Chondrocyte (in vitro differentiated cells): ENCODE data around the gene COPG2. TPM values are rescaled to one million over a fixed set of nuclear protein-coding genes. Genes with fewer than 3 reads are reported as not detected.
"Not testable (repeated sequence)": the region's sequence is repeated elsewhere in the genome, so short reads cannot be mapped to it uniquely, and the experiment has no call there.

Source experiments
- DNase-seq: peaks from one replicate; pipeline ENCODE4 v3.0.0; 2021; ENCODE audit warnings: mixed read lengths, low spot score
- H3K27ac Mint-ChIP-seq: one replicate; pipeline ENCODE4 v1.8.0; 2021; ENCODE audit warnings: mild to moderate bottlenecking, moderate library complexity, mixed read lengths; ENCODE audit not compliant: unreplicated experiment
- H3K27me3 Mint-ChIP-seq: 2 replicates; pipeline ENCODE4 v1.8.0; 2021; ENCODE audit warnings: low read depth, mixed read lengths
- H3K36me3 Mint-ChIP-seq: 2 replicates; pipeline ENCODE4 v1.8.0; 2021; ENCODE audit warnings: low read depth, mixed read lengths
- H3K4me1 Mint-ChIP-seq: 2 replicates; pipeline ENCODE4 v1.8.0; 2021; ENCODE audit warnings: low read depth, mild to moderate bottlenecking, mixed read lengths
- H3K4me3 Mint-ChIP-seq: one replicate; pipeline ENCODE4 v1.8.0; 2021; ENCODE audit warnings: mild to moderate bottlenecking, moderate library complexity, mixed read lengths; ENCODE audit not compliant: unreplicated experiment
- H3K9me3 Mint-ChIP-seq: 2 replicates; pipeline ENCODE4 v1.8.0; 2021; ENCODE audit warnings: low read depth, mixed read lengths
- total RNA-seq: library from RNA; stranded (reverse); gene quantifications from 3 replicates; pipeline ENCODE4 v1.2.1, GENCODE V29; 2021
- TF ChIP-seq, protein P1 (sequence below): fragments of 200-600 bp; sonication (generic); IDR thresholded peaks from 2 replicates; pipeline ENCODE4 v1.5.0; 2021; ENCODE audit warnings: antibody characterized with exemption, mild to moderate bottlenecking, moderate library complexity

COPG2 gene
- total RNA-seq, 1 donor from 2014 or later, result 24.1 TPM

- no peak for DNase-seq
- TF ChIP-seq, protein P1, sequence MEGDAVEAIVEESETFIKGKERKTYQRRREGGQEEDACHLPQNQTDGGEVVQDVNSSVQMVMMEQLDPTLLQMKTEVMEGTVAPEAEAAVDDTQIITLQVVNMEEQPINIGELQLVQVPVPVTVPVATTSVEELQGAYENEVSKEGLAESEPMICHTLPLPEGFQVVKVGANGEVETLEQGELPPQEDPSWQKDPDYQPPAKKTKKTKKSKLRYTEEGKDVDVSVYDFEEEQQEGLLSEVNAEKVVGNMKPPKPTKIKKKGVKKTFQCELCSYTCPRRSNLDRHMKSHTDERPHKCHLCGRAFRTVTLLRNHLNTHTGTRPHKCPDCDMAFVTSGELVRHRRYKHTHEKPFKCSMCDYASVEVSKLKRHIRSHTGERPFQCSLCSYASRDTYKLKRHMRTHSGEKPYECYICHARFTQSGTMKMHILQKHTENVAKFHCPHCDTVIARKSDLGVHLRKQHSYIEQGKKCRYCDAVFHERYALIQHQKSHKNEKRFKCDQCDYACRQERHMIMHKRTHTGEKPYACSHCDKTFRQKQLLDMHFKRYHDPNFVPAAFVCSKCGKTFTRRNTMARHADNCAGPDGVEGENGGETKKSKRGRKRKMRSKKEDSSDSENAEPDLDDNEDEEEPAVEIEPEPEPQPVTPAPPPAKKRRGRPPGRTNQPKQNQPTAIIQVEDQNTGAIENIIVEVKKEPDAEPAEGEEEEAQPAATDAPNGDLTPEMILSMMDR, result no peak
- H3K27ac Mint-ChIP-seq, result no peak overlapping the region
- no peaks in the 10 kb centered on the region for H3K4me1 Mint-ChIP-seq
- peaks cover 28% of the 10 kb centered on the region for H3K9me3 Mint-ChIP-seq
- H3K27me3 Mint-ChIP-seq, result no peaks in the 10 kb centered on the region
- peaks cover 12% of the 10 kb centered on the region for H3K36me3 Mint-ChIP-seq
- H3K4me3 Mint-ChIP-seq, result no peak overlapping the region
These were observed 45.7 kb downstream of the COPG2 start for GRCh38 chr7:130622866-130623265.

GRCh38 chr7:130615583-130615982 is 53.0 kb downstream of the COPG2 start:
- no peaks in the 10 kb centered on the region for H3K4me1 Mint-ChIP-seq
- H3K27me3 Mint-ChIP-seq, result no peaks in the 10 kb centered on the region
- H3K36me3 Mint-ChIP-seq, result peaks cover 32% of the 10 kb centered on the region
- no peak overlapping the region for H3K27ac Mint-ChIP-seq
- H3K9me3 Mint-ChIP-seq, result peaks cover 17% of the 10 kb centered on the region
- TF ChIP-seq, protein P1, result no peak
- H3K4me3 Mint-ChIP-seq, result no peak overlapping the region
- no peak for DNase-seq

GRCh38 chr7:130614449-130614848 is 54.1 kb downstream of the COPG2 start:
- H3K36me3 Mint-ChIP-seq, result peaks cover 38% of the 10 kb centered on the region

GRCh38 chr7:130611218-130611617 is 57.3 kb downstream of the COPG2 start:
- no peaks in the 10 kb centered on the region for H3K27me3 Mint-ChIP-seq
- no peak for DNase-seq
- peaks cover 50% of the 10 kb centered on the region for H3K36me3 Mint-ChIP-seq
- H3K4me3 Mint-ChIP-seq, result no peak overlapping the region
- no peak overlapping the region for H3K27ac Mint-ChIP-seq
- TF ChIP-seq, protein P1, result no peak
- no peaks in the 10 kb centered on the region for H3K4me1 Mint-ChIP-seq
- peaks cover 12% of the 10 kb centered on the region for H3K9me3 Mint-ChIP-seq

More at GRCh38 chr7:130614449-130614848, 54.1 kb downstream of the COPG2 start:
- Mint-ChIP-seq H3K4me1 (no peaks in the 10 kb centered on the region), H3K4me3 (no peak overlapping the region), H3K27ac (no peak overlapping the region), H3K27me3 (no peaks in the 10 kb centered on the region), H3K9me3 (peaks cover 14% of the 10 kb centered on the region)
- no peak for DNase-seq
- TF ChIP-seq, protein P1, result no peak

DNA sequence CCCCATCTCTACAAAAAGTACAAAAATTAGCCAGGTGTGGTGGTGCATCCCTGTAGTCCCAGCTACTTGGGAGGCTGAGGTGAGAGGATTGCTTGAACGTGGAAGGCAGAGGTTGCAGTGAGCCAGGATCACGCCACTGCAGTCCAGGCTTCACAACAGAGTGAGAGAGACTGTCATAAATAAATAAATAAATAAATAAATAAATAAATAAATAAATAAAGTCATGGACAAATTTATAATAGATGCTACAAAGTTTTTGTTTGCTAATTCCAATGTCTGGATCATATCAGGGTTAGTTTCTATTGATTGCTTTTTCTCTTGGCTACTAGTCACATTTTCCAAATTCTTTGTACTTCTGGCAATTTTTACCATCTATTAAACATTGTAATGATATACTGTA is 61.5 kb downstream of the COPG2 start:
- DNase-seq, H3K4me3 Mint-ChIP-seq, H3K4me1 Mint-ChIP-seq, H3K27ac Mint-ChIP-seq, H3K27me3 Mint-ChIP-seq: not testable (repeated sequence)
- peaks cover 48% of the 10 kb centered on the region for H3K36me3 Mint-ChIP-seq
- H3K9me3 Mint-ChIP-seq, result peaks cover 12% of the 10 kb centered on the region

DNA sequence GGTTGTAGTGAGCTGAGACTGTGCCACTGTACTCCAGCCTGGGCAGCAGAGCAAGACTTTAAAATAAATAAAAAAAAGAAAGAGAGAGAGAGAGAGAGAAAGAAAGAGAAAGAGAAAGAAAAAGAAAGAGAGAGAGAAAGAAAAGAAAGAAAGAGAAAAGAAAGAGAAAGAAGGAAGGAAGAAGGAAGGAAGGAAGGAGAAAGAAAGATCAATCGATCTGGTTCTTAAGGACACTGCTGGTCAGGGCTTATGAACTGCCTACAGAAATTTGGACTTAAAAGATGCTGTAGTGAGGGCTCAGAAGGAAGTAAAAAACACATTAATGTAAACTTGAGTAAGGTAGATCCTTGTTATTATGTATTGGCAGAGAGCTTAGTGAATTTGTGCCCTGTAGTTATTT is 62.4 kb downstream of the COPG2 start:
- Mint-ChIP-seq H3K4me3 (no peak overlapping the region), H3K27ac (no peak overlapping the region), H3K9me3 (peaks cover 12% of the 10 kb centered on the region), H3K36me3 (peaks cover 45% of the 10 kb centered on the region), H3K4me1 (peaks cover 7% of the 10 kb centered on the region), H3K27me3 (no peaks in the 10 kb centered on the region)
- TF ChIP-seq, protein P1, result no peak
- DNase-seq, result no peak
